Activated CD4-positive, alpha-beta T cell treated with anti-CD3 and anti-CD28 coated beads for 48 hours (primary cell): ENCODE measurements around the gene CRB2.

Source experiments
- DNase-seq: peaks from one replicate; pipeline ENCODE4 v3.0.0-alpha.2; 2020

The CRB2 gene

GRCh38 chr9:123365881-123366528 is 10.0 kb downstream of the CRB2 start:
- DNase-seq: no peak

GRCh38 chr9:123368023-123368422 is 12.0 kb downstream of the CRB2 start:
- no peak for DNase-seq

GRCh38 chr9:123368536-123369153 is 12.6 kb downstream of the CRB2 start:
- DNase-seq: no peak

GRCh38 chr9:123369296-123369695 is 13.3 kb downstream of the CRB2 start:
- no peak for DNase-seq

GRCh38 chr9:123370108-123370507 is 14.1 kb downstream of the CRB2 start:
- DNase-seq: no peak

GRCh38 chr9:123370526-123371227 is 14.7 kb downstream of the CRB2 start:
- no peak for DNase-seq

GRCh38 chr9:123371228-123371584 is 15.2 kb downstream of the CRB2 start:
- no peak for DNase-seq

GRCh38 chr9:123371805-123372590 is 16.0 kb downstream of the CRB2 start:
- no peak for DNase-seq

GRCh38 chr9:123372766-123373446 is 16.9 kb downstream of the CRB2 start:
- no peak for DNase-seq

- DNase-seq: no peak
Measured at GRCh38 chr9:123373447-123373923, 17.5 kb downstream of the CRB2 start.

GRCh38 chr9:123373946-123374345 is 17.9 kb downstream of the CRB2 start:
- no peak for DNase-seq

- no peak for DNase-seq
Measured at GRCh38 chr9:123375469-123376132, 19.6 kb downstream of the CRB2 start.

- DNase-seq: no peak
Measured at GRCh38 chr9:123376218-123377071, 20.4 kb downstream of the CRB2 start.

- no peak for DNase-seq
Measured at GRCh38 chr9:123377211-123377971, 21.4 kb downstream of the CRB2 start.

- no peak for DNase-seq
Measured at GRCh38 chr9:123378025-123378424, 22.0 kb downstream of the CRB2 start.

GRCh38 chr9:123378956-123379660 is 23.1 kb downstream of the CRB2 start:
- DNase-seq: no peak

GRCh38 chr9:123380852-123381705 is 25.1 kb downstream of the CRB2 start:
- DNase-seq: no peak

- DNase-seq: no peak
Measured at GRCh38 chr9:123382653-123383511, 26.9 kb downstream of the CRB2 start.
